IMR-90 (cell line): ENCODE results near the gene PRSS38. TPM values are rescaled to one million over a fixed set of nuclear protein-coding genes. Genes with fewer than 3 reads are reported as not detected.

Experiments used
- ATAC-seq: fragments of 200-7000 bp; cut with Tn5 transposase; 2 replicates; pipeline ENCODE4 v1.9.1; 2020; ENCODE audit warnings: low read depth, mild to moderate bottlenecking, moderate library complexity
- BruUV-seq: library from RNA; stranded (reverse); fragments of 400-500 nt; replicated peaks from 2 replicates; lab custom pipeline; 2021; lab: Mats Ljungman, UMichigan
- CTCF ChIA-PET: fragments of 300-600 bp; formaldehyde crosslinking; extraction: SDS; loops from one replicate; lab custom pipeline; 2021; ENCODE audit warnings: antibody characterized with exemption; lab: Yijun Ruan, JAX
- POLR2A ChIA-PET: fragments of 300-600 bp; sonication (Branson Sonifier 250); formaldehyde crosslinking; loops from one replicate; lab custom pipeline; 2022; ENCODE audit warnings: antibody characterized with exemption; ENCODE audit not compliant: unreplicated experiment; lab: Charles Lee
- DNase-seq: peaks from one replicate; pipeline ENCODE4 v3.0.0; 2013
- H2AFZ ChIP-seq: replicated peaks from 2 replicates; pipeline ENCODE3; 2013; ENCODE audit warnings: low read length, mild to moderate bottlenecking; ENCODE audit not compliant: poor library complexity
- H2AK5ac ChIP-seq: 2 replicates; pipeline ENCODE4 v1.6.1; 2013; ENCODE audit warnings: low read depth, low read length, inconsistent platforms
- H2AK9ac ChIP-seq: replicated peaks from 2 replicates; pipeline ENCODE3; 2013; ENCODE audit warnings: mild to moderate bottlenecking, low read depth, low read length, moderate library complexity; ENCODE audit not compliant: poor library complexity
- H2BK120ac ChIP-seq: 2 replicates; pipeline ENCODE4 v1.6.1; 2013; ENCODE audit warnings: low read depth, low read length, inconsistent platforms
- H2BK15ac ChIP-seq: 3 replicates; pipeline ENCODE4 v1.6.1; 2013; ENCODE audit warnings: low read depth, low read length, inconsistent platforms
- H2BK20ac ChIP-seq: 2 replicates; pipeline ENCODE4 v1.6.1; 2013; ENCODE audit warnings: low read depth, mild to moderate bottlenecking, inconsistent platforms, low read length, moderate library complexity
- H2BK5ac ChIP-seq: 2 replicates; pipeline ENCODE4 v1.6.1; 2013; ENCODE audit warnings: mild to moderate bottlenecking, low read depth, low read length, inconsistent platforms; ENCODE audit not compliant: poor library complexity, severe bottlenecking
- H3K14ac ChIP-seq: replicated peaks from 2 replicates; pipeline ENCODE4 v1.6.1; 2013; ENCODE audit warnings: low read depth, low read length, inconsistent platforms
- H3K18ac ChIP-seq: 2 replicates; pipeline ENCODE4 v1.6.1; 2013; ENCODE audit warnings: low read depth, low read length, control low read depth
- H3K23ac ChIP-seq: 2 replicates; pipeline ENCODE4 v1.6.1; 2013; ENCODE audit warnings: low read depth, low read length, inconsistent platforms
- H3K27ac ChIP-seq: 2 replicates; pipeline ENCODE4 v1.5.1; 2013; ENCODE audit warnings: mild to moderate bottlenecking, control low read depth, low read length; ENCODE audit not compliant: insufficient read depth
- H3K27me3 ChIP-seq: 2 replicates; pipeline ENCODE4 v1.6.1; 2013; ENCODE audit warnings: low read length; ENCODE audit not compliant: control insufficient read depth, insufficient read depth
- H3K36me3 ChIP-seq: 2 replicates; pipeline ENCODE4 v1.6.1; 2013; ENCODE audit warnings: low read length, mixed read lengths; ENCODE audit not compliant: control insufficient read depth, insufficient read depth
- H3K4ac ChIP-seq: 2 replicates; pipeline ENCODE4 v1.6.1; 2013; ENCODE audit warnings: low read depth, low read length, inconsistent platforms
- H3K4me1 ChIP-seq: 2 replicates; pipeline ENCODE4 v1.6.1; 2013; ENCODE audit warnings: low read length, mixed read lengths; ENCODE audit not compliant: control insufficient read depth, insufficient read depth
- H3K4me2 ChIP-seq: 2 replicates; pipeline ENCODE4 v1.6.1; 2013; ENCODE audit warnings: low read depth, mild to moderate bottlenecking, control low read depth, low read length, moderate library complexity
- H3K4me3 ChIP-seq: 2 replicates; pipeline ENCODE4 v1.5.1; 2013; ENCODE audit warnings: low read depth, mild to moderate bottlenecking, control low read depth, low read length, moderate library complexity; ENCODE audit not compliant: insufficient read depth
- H3K56ac ChIP-seq: 2 replicates; pipeline ENCODE4 v1.6.1; 2013; ENCODE audit warnings: low read length, inconsistent platforms; ENCODE audit not compliant: insufficient read depth; ENCODE audit errors: extremely low read depth
- H3K79me1 ChIP-seq, 2 experiments: 2 replicates each; pipeline ENCODE4 v1.6.1; 2013; ENCODE audit warnings: low read length in 2 of 2, inconsistent platforms in 1 of 2, low read depth in 1 of 2
- H3K9ac ChIP-seq: 2 replicates; pipeline ENCODE4 v1.6.1; 2013; ENCODE audit warnings: low read depth, low read length, control low read depth
- H3K9me1 ChIP-seq: 2 replicates; pipeline ENCODE4 v1.6.1; 2013; ENCODE audit warnings: low read length, inconsistent platforms; ENCODE audit not compliant: insufficient read depth
- H3K9me3 ChIP-seq: 2 replicates; pipeline ENCODE4 v1.6.1; 2013; ENCODE audit warnings: low read length; ENCODE audit not compliant: control insufficient read depth, insufficient read depth
- H4K20me1 ChIP-seq: 2 replicates; pipeline ENCODE4 v1.6.1; 2013; ENCODE audit warnings: low read length, inconsistent platforms; ENCODE audit not compliant: insufficient read depth
- H4K5ac ChIP-seq: 2 replicates; pipeline ENCODE4 v1.6.1; 2013; ENCODE audit warnings: mild to moderate bottlenecking, low read depth, low read length, control low read depth
- H4K8ac ChIP-seq, 2 experiments: 2 replicates each; pipeline ENCODE4 v1.6.1; 2013; ENCODE audit warnings: low read depth in 2 of 2, low read length in 2 of 2, control low read depth in 1 of 2, inconsistent platforms in 1 of 2
- H4K91ac ChIP-seq: 2 replicates; pipeline ENCODE4 v1.6.1; 2013; ENCODE audit warnings: low read depth, low read length, inconsistent platforms; ENCODE audit not compliant: insufficient read depth
- CTCF ChIP-seq: conservative IDR thresholded peaks from 2 replicates; pipeline ENCODE4 v1.5.1; 2012; ENCODE audit warnings: mild to moderate bottlenecking, low read depth, low read length, improper control_type of control experiment
- ELK1 ChIP-seq: fragments of 150-350 bp; IDR thresholded peaks from 2 replicates; pipeline ENCODE4 v1.6.1; 2016; ENCODE audit warnings: low read depth, mild to moderate bottlenecking, low read length, moderate library complexity, borderline replicate concordance
- MAZ ChIP-seq: IDR thresholded peaks from 2 replicates; pipeline ENCODE4 v1.6.1; 2012; ENCODE audit warnings: low read depth, mild to moderate bottlenecking, low read length, improper control_type of control experiment, moderate library complexity, borderline replicate concordance
- MXI1 ChIP-seq: IDR thresholded peaks from 2 replicates; pipeline ENCODE4 v1.6.1; 2012; ENCODE audit warnings: low read depth, mild to moderate bottlenecking, low read length, moderate library complexity, borderline replicate concordance
- NFE2L2 ChIP-seq: fragments of 150-350 bp; IDR thresholded peaks from 2 replicates; pipeline ENCODE4 v1.6.1; 2016; ENCODE audit warnings: low read depth, mild to moderate bottlenecking, low read length
- RCOR1 ChIP-seq: IDR thresholded peaks from 2 replicates; pipeline ENCODE4 v1.6.1; 2012; ENCODE audit warnings: mild to moderate bottlenecking, low read length, improper control_type of control experiment; ENCODE audit not compliant: insufficient replicate concordance
- WGBS, 2 experiments: methylation state at CpG; one replicate each; pipeline versions ENCODE4 v1.1.5 to v1.1.7; 2013; ENCODE audit warnings: missing lambda C conversion rate in 2 of 2; ENCODE audit not compliant: insufficient read length in 1 of 2; ENCODE audit errors: extremely low coverage in 2 of 2; 5-methylcytosine and 5-hydroxymethylcytosine counted together
- dilution Hi-C: fragments of 300-500 bp; cut with HindIII; formaldehyde crosslinking; loops from one replicate; pipeline ENCODE4 v1.14.3; 2018; ENCODE audit warnings: low sequenced_read_pairs; ENCODE audit not compliant: unreplicated experiment
- in situ Hi-C: fragments of 300-500 bp; cut with MboI; formaldehyde crosslinking; loops from 3 replicates; pipeline ENCODE4 v1.14.3; 2019; ENCODE audit warnings: low sequenced_read_pairs, inconsistent platforms, mixed read lengths
- intact Hi-C: fragments of 100-400 bp; cut with micrococcal nuclease; formaldehyde crosslinking; loops from 2 replicates; pipeline ENCODE4 v1.10.0; 2022
- polyA plus RNA-seq, 3 experiments: library from polyadenylated mRNA; depleted of rRNA; stranded (reverse); fragments of >200 nt; gene quantifications; 2 replicates each; pipeline ENCODE4 v1.2.3, GENCODE V29; 2012; ENCODE audit warnings: low replicate concordance in 1 of 3
- total RNA-seq: library from RNA; depleted of rRNA; stranded (reverse); fragments of >200 nt; gene quantifications from 2 replicates; pipeline ENCODE4 v1.2.3, GENCODE V29; 2012

PRSS38 gene
- total and polyA plus RNA-seq, 2 of the 4 experiments (the other 2 are of a cell fraction) = not detected

GRCh38 chr1:227771771-227772170 lies 43.7 kb upstream of the PRSS38 start:
- dilution Hi-C loops = no loop called here
- H4K91ac ChIP-seq = no peak overlapping the region
- H3K36me3 ChIP-seq = peaks cover 32% of the 10 kb centered on the region
- intact Hi-C loops = no loop called here
- no peak overlapping the region for H2AK9ac ChIP-seq
- no peak overlapping the region for H3K14ac ChIP-seq
- no peak overlapping the region for H3K18ac ChIP-seq
- peaks cover 16% of the 10 kb centered on the region for H3K9me1 ChIP-seq
- in situ Hi-C loops = no loop called here
- H3K27ac ChIP-seq = no peak overlapping the region
- no peak overlapping the region for H2BK5ac ChIP-seq
- H4K20me1 ChIP-seq = peaks cover 17% of the 10 kb centered on the region; the same call in 1 of the 2 replicates
- no peak overlapping the region for H2BK15ac ChIP-seq
- H3K23ac ChIP-seq = no peak overlapping the region
- H3K4me1 ChIP-seq = peaks cover 11% of the 10 kb centered on the region
- BruUV-seq = no TSS peak
- DNase-seq (no peak), ATAC-seq (no peak)
- H3K79me1 ChIP-seq = peaks cover 4 to 18% of the 10 kb centered on the region in 2 experiments; a peak in 3 of 4 replicates
- H3K9me3 ChIP-seq = no peaks in the 10 kb centered on the region
- no peak overlapping the region for H3K4me3 ChIP-seq
- no peak overlapping the region for H2BK20ac ChIP-seq
- POLR2A ChIA-PET = no interaction called here
- no peak overlapping the region for H3K4ac ChIP-seq
- H3K9ac ChIP-seq = no peak overlapping the region
- H3K4me2 ChIP-seq = no peak overlapping the region
- no peak overlapping the region for H4K8ac ChIP-seq
- H3K56ac ChIP-seq = no peak overlapping the region
- CTCF ChIA-PET = no interaction called here
- TF ChIP-seq ELK1 (no peak), CTCF (no peak), MAZ (no peak), MXI1 (no peak), NFE2L2 (no peak), RCOR1 (no peak)
- no peak overlapping the region for H4K5ac ChIP-seq
- no peak overlapping the region for H2AFZ ChIP-seq
- H2AK5ac ChIP-seq = no peak overlapping the region
- WGBS, 2 experiments = no CpG with 5 or more reads among the region's 7 CpGs
- no peak overlapping the region for H2BK120ac ChIP-seq
- no peaks in the 10 kb centered on the region for H3K27me3 ChIP-seq
